SU-DHL-6 (cell line): ENCODE data around the gene ALDOC.

Experiments used
- H2AFZ ChIP-seq: fragments of 200-600 bp; sonication (generic); 2 replicates; pipeline ENCODE4 v1.6.1; 2014; ENCODE audit warnings: low read depth, mild to moderate bottlenecking, moderate library complexity, mixed read lengths, antibody characterized with exemption, low read length; ENCODE audit not compliant: severe bottlenecking
- H3F3A ChIP-seq: fragments of 200-600 bp; shearing (Covaris generic); 2 replicates; pipeline ENCODE4 v1.6.0; 2016; ENCODE audit warnings: antibody characterized with exemption, mild to moderate bottlenecking; ENCODE audit not compliant: insufficient read depth
- H3K27ac ChIP-seq: fragments of 200-600 bp; sonication (generic); 2 replicates; pipeline ENCODE4 v1.5.1; 2016; ENCODE audit warnings: low read depth, mild to moderate bottlenecking, low read length, moderate library complexity, mixed read lengths
- H3K27me3 ChIP-seq: fragments of 200-600 bp; sonication (generic), shearing (Covaris generic); 2 replicates; pipeline ENCODE4 v1.6.0; 2014; ENCODE audit warnings: mild to moderate bottlenecking, low read length
- H3K36me3 ChIP-seq: fragments of 200-600 bp; sonication (generic); 2 replicates; pipeline ENCODE4 v1.6.1; 2014; ENCODE audit warnings: mild to moderate bottlenecking, low read length, mixed read lengths
- H3K4me2 ChIP-seq: fragments of 300-600, 200-600 bp; shearing (Covaris generic), sonication (generic); 2 replicates; pipeline ENCODE4 v1.6.0; 2014; ENCODE audit warnings: low read length, low read depth, mild to moderate bottlenecking; ENCODE audit not compliant: poor library complexity, severe bottlenecking
- H3K4me3 ChIP-seq: fragments of 200-600 bp; sonication (generic); 2 replicates; pipeline ENCODE4 v1.5.1; 2014; ENCODE audit warnings: antibody characterized with exemption, low read length, mild to moderate bottlenecking, mixed read lengths; ENCODE audit not compliant: insufficient read depth, poor library complexity, severe bottlenecking
- H3K79me2 ChIP-seq: fragments of 200-600 bp; sonication (generic); 2 replicates; pipeline ENCODE4 v1.6.1; 2014; ENCODE audit warnings: mild to moderate bottlenecking, low read length, moderate library complexity; ENCODE audit not compliant: insufficient read depth
- H3K9ac ChIP-seq: fragments of 200-600 bp; sonication (generic); 2 replicates; pipeline ENCODE4 v1.7.0; 2014; ENCODE audit warnings: mild to moderate bottlenecking, low read length
- H3K9me2 ChIP-seq: fragments of 200-600 bp; sonication (generic); replicated peaks from 2 replicates; pipeline ENCODE4 v1.6.1; 2014; ENCODE audit warnings: low read length; ENCODE audit not compliant: insufficient read depth
- H3K9me3 ChIP-seq: fragments of 200-600 bp; sonication (generic); 2 replicates; pipeline ENCODE4 v1.6.1; 2014; ENCODE audit warnings: low read length, mixed read lengths; ENCODE audit not compliant: insufficient read depth
- H4K20me1 ChIP-seq: fragments of 200-600 bp; sonication (generic); 2 replicates; pipeline ENCODE4 v1.6.1; 2014; ENCODE audit warnings: low read depth, mild to moderate bottlenecking, antibody characterized with exemption, low read length, moderate library complexity, mixed read lengths
- EZH2phosphoT487 ChIP-seq: fragments of 200-600 bp; sonication (generic), shearing (Covaris generic); conservative IDR thresholded peaks from 2 replicates; pipeline ENCODE4 v1.6.1; 2018; ENCODE audit warnings: mild to moderate bottlenecking, antibody characterized with exemption, low read length, moderate library complexity, mixed read lengths
- TF ChIP-seq, protein P1 (sequence below): fragments of 200-600 bp; sonication (generic); IDR thresholded peaks from one replicate; pipeline ENCODE4 v1.5.1; 2017; ENCODE audit warnings: antibody characterized with exemption, mild to moderate bottlenecking, low read length, moderate library complexity; ENCODE audit not compliant: insufficient read depth, poor library complexity, severe bottlenecking

ALDOC gene

GRCh38 chr17:28570716-28571360 is 5.9 kb downstream of the ALDOC start:
- Histone ChIP-seq H3K9me2 (no peaks in the 10 kb centered on the region), H3F3A (peaks cover 20% of the 10 kb centered on the region), H2AFZ (peak overlapping the region; percentile 78), H3K79me2 (peaks cover 9% of the 10 kb centered on the region; the same call in 1 of the 2 replicates), H4K20me1 (0 out of 2 replicates have a peak, but pooled peaks cover 5% of the 10 kb centered on the region), H3K9me3 (no peaks in the 10 kb centered on the region), H3K9ac (peak overlapping the region; percentile 78), H3K27me3 (no peaks in the 10 kb centered on the region), H3K4me2 (peak overlapping the region; percentile 81), H3K36me3 (no peaks in the 10 kb centered on the region), H3K4me3 (peak overlapping the region; percentile 74), H3K27ac (peak overlapping the region; percentile 33; the same call in 1 of the 2 replicates)
- no peak for TF ChIP-seq EZH2phosphoT487
- TF ChIP-seq, protein P1, sequence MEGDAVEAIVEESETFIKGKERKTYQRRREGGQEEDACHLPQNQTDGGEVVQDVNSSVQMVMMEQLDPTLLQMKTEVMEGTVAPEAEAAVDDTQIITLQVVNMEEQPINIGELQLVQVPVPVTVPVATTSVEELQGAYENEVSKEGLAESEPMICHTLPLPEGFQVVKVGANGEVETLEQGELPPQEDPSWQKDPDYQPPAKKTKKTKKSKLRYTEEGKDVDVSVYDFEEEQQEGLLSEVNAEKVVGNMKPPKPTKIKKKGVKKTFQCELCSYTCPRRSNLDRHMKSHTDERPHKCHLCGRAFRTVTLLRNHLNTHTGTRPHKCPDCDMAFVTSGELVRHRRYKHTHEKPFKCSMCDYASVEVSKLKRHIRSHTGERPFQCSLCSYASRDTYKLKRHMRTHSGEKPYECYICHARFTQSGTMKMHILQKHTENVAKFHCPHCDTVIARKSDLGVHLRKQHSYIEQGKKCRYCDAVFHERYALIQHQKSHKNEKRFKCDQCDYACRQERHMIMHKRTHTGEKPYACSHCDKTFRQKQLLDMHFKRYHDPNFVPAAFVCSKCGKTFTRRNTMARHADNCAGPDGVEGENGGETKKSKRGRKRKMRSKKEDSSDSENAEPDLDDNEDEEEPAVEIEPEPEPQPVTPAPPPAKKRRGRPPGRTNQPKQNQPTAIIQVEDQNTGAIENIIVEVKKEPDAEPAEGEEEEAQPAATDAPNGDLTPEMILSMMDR, result no peak

GRCh38 chr17:28569446-28569845 is 7.2 kb downstream of the ALDOC start:
- H3K36me3 ChIP-seq, result no peaks in the 10 kb centered on the region
- H3K4me2 ChIP-seq, result peak overlapping the region; percentile 81
- peaks cover 20% of the 10 kb centered on the region for H3F3A ChIP-seq
- no peak overlapping the region for H2AFZ ChIP-seq
- H3K9me2 ChIP-seq, result no peaks in the 10 kb centered on the region
- 0 out of 2 replicates have a peak, but pooled peaks cover 5% of the 10 kb centered on the region for H4K20me1 ChIP-seq
- H3K27ac ChIP-seq, result no peak overlapping the region
- no peak overlapping the region for H3K9ac ChIP-seq
- no peak overlapping the region for H3K4me3 ChIP-seq
- H3K27me3 ChIP-seq, result no peaks in the 10 kb centered on the region
- no peaks in the 10 kb centered on the region for H3K9me3 ChIP-seq
- H3K79me2 ChIP-seq, result peaks cover 18% of the 10 kb centered on the region; the same call in 1 of the 2 replicates
- TF ChIP-seq, protein P1, result no peak
- TF ChIP-seq EZH2phosphoT487, result no peak

DNA sequence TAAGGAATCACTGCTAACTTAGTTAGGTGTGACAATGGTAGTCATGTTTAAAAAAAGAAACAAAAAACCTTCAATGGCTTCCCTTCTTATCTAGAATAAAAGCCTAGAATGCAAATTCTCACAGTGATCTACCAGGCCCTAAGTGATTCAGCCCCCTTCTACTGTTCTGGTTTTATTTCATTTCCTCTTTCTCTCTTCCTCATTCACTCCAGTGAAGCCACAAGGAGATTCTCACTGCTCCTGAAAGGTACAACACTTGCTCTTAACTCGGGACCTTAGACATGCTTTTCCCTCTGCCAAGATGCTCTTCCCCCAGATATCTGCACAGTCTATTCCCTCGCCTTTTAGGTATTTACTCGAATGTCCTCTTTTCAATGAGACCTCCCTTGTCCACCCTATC is 9.1 kb downstream of the ALDOC start:
- Histone ChIP-seq H2AFZ (no peak overlapping the region), H3K9me2 (no peaks in the 10 kb centered on the region), H3K4me3 (no peak overlapping the region), H3K27ac (no peak overlapping the region), H3K79me2 (peaks cover 18% of the 10 kb centered on the region; the same call in 1 of the 2 replicates), H4K20me1 (0 out of 2 replicates have a peak, but pooled peaks cover 5% of the 10 kb centered on the region), H3K27me3 (no peaks in the 10 kb centered on the region), H3F3A (peaks cover 20% of the 10 kb centered on the region), H3K9me3 (no peaks in the 10 kb centered on the region), H3K9ac (no peak overlapping the region), H3K36me3 (no peaks in the 10 kb centered on the region), H3K4me2 (peak overlapping the region; percentile 31)
- TF ChIP-seq, protein P1, result no peak
- no peak for TF ChIP-seq EZH2phosphoT487
